GM19023 (cell line): Measurements from ENCODE around the gene CHMP1A.

Experiments used
- ATAC-seq: cut with Tn5 transposase; IDR thresholded peaks from one replicate; pipeline ENCODE4 v1.9.1; 2021; ENCODE audit warnings: mild to moderate bottlenecking, moderate library complexity; ENCODE audit not compliant: unreplicated experiment

Gene CHMP1A

GRCh38 chr16:89607453-89607852 lies 50.1 kb downstream of the CHMP1A start:
- no peak for ATAC-seq

- no peak for ATAC-seq
Measured at GRCh38 chr16:89606006-89606405, 51.5 kb downstream of the CHMP1A start.

- ATAC-seq, result no peak
Measured at GRCh38 chr16:89605186-89605970, 52.1 kb downstream of the CHMP1A start.

GRCh38 chr16:89604764-89605163 lies 52.7 kb downstream of the CHMP1A start:
- ATAC-seq, result no peak

GRCh38 chr16:89602952-89603590 lies 54.4 kb downstream of the CHMP1A start:
- ATAC-seq, result no peak

GRCh38 chr16:89602273-89602951 lies 55.1 kb downstream of the CHMP1A start:
- ATAC-seq, result no peak

GRCh38 chr16:89601906-89602272 lies 55.6 kb downstream of the CHMP1A start:
- ATAC-seq, result no peak

GRCh38 chr16:89600956-89601355 lies 56.6 kb downstream of the CHMP1A start:
- ATAC-seq, result no peak

- ATAC-seq, result no peak
Measured at GRCh38 chr16:89600427-89600826, 57.1 kb downstream of the CHMP1A start.

- no peak for ATAC-seq
Measured at GRCh38 chr16:89599902-89600301, 57.6 kb downstream of the CHMP1A start.

- ATAC-seq, result no peak
Measured at GRCh38 chr16:89599451-89599858, 58.1 kb downstream of the CHMP1A start.

GRCh38 chr16:89598199-89598598 lies 59.3 kb downstream of the CHMP1A start:
- no peak for ATAC-seq

GRCh38 chr16:89596957-89597649 lies 60.4 kb downstream of the CHMP1A start:
- ATAC-seq, result no peak

GRCh38 chr16:89596061-89596689 lies 61.3 kb downstream of the CHMP1A start:
- ATAC-seq, result no peak

GRCh38 chr16:89595330-89596060 lies 62.0 kb downstream of the CHMP1A start:
- ATAC-seq, result no peak
